ENCODE data around the gene POLR3A.
A peak's percentile ranks its signal among the peaks of the same experiment; 100 is the strongest.

Gene POLR3A

DNA sequence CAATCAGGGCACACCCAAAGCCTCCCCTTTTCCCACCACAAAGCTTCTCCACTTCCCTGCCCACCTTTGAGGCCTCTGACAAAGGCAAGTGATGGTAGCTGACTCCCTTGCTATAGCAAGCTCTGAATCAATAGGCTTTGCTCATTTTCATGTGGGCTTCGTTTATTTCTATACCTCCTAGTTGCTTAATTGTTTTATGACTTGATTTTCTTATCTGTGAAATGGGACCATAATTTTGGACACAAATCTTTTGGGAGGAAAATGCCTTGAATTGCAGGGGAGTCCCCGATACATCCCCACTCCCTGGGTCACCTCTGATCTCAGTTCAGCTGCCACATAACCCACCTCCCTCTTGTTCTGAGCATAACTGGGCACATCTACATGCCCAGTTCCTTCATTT, 89.1 kb downstream of the POLR3A start:
- no peak overlapping the region for H3K4me3 ChIP-seq (ENCODE audit: low read depth, low read length)
- no peak for DNase-seq (ENCODE audit: low read depth)
- in situ Hi-C loops (cut with HindIII; ENCODE audit: low sequenced_read_pairs): loop anchor here (5.0 kb wide), 2 partner anchors 77 to 78 kb away; no protein-coding TSS in a partner anchor
- TF ChIP-seq, protein P1, sequence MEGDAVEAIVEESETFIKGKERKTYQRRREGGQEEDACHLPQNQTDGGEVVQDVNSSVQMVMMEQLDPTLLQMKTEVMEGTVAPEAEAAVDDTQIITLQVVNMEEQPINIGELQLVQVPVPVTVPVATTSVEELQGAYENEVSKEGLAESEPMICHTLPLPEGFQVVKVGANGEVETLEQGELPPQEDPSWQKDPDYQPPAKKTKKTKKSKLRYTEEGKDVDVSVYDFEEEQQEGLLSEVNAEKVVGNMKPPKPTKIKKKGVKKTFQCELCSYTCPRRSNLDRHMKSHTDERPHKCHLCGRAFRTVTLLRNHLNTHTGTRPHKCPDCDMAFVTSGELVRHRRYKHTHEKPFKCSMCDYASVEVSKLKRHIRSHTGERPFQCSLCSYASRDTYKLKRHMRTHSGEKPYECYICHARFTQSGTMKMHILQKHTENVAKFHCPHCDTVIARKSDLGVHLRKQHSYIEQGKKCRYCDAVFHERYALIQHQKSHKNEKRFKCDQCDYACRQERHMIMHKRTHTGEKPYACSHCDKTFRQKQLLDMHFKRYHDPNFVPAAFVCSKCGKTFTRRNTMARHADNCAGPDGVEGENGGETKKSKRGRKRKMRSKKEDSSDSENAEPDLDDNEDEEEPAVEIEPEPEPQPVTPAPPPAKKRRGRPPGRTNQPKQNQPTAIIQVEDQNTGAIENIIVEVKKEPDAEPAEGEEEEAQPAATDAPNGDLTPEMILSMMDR (IDR thresholded peaks at IDR 0.05; ENCODE audit: low read depth, low read length, missing control alignments): no peak

GRCh38 chr10:77939561-77940001, 89.7 kb downstream of the POLR3A start:
- no peak overlapping the region for H3K4me3 ChIP-seq (ENCODE audit: low read depth, low read length)
- DNase-seq (ENCODE audit: low read depth): peak; percentile 90
- in situ Hi-C loops (cut with HindIII; ENCODE audit: low sequenced_read_pairs): loop anchor here (5.0 kb wide), 2 partner anchors 77 to 78 kb away; no protein-coding TSS in a partner anchor

DNA sequence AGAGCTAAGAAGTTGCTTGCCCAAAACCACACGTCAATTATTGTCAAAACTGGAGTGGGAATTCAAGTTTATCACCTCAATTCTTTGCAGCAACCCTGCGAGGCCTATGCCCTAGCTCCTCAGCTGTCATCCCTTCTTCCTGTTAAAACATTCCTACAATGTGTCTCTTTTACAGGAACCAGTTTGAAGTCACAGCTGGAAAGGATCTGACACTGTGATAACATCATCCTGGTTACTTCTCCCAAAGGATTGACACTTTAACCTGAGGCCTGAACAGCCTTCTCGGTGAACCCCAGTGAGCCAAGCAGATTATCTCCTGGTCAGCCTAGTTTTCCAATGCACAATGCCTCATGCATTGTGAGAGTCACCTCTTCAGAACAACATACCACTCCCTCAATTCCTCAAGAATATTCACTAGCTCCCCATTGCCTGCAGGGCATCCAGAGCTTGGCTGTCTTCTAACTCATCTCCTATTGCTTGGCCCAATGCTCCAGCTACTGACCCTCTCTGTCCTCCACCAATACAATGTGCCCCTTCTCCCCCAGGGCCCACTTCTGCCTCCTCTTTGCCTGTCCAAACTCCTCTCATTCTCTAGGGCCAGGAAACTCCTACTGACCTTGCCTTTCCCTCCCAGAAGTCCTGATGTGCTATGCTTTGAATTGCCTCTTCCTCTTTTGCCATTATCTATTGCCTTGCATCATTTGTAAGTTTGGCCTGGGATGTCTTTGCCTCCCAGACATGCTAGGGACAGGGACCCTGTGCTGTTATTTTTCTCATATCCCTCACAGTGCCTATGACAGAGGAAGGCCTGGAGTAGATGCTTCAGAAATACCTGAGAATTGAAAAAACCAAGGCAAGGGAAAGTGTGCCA, 92.4 kb downstream of the POLR3A start:
- DNase-seq (ENCODE audit: low read depth): no peak
- H3K4me3 ChIP-seq (ENCODE audit: low read depth, low read length): no peak overlapping the region
- TF ChIP-seq, protein P1 (IDR thresholded peaks at IDR 0.05; ENCODE audit: low read depth, low read length, missing control alignments): no peak
- in situ Hi-C loops (cut with HindIII; ENCODE audit: low sequenced_read_pairs): no loop called here

More at GRCh38 chr10:77939561-77940001, 89.7 kb downstream of the POLR3A start:
- TF ChIP-seq, protein P1 (IDR thresholded peaks at IDR 0.05; ENCODE audit: low read depth, low read length, missing control alignments): no peak

GRCh38 chr10:77932016-77932715, 97.1 kb downstream of the POLR3A start:
- in situ Hi-C loops (cut with HindIII; ENCODE audit: low sequenced_read_pairs): no loop called here
- no peak overlapping the region for H3K4me3 ChIP-seq (ENCODE audit: low read depth, low read length)
- DNase-seq (ENCODE audit: low read depth): no peak
- TF ChIP-seq, protein P1 (IDR thresholded peaks at IDR 0.05; ENCODE audit: low read depth, low read length, missing control alignments): no peak

- TF ChIP-seq, protein P1 (IDR thresholded peaks at IDR 0.05; ENCODE audit: low read depth, low read length, missing control alignments): no peak
- no peak for DNase-seq (ENCODE audit: low read depth)
- in situ Hi-C loops (cut with HindIII; ENCODE audit: low sequenced_read_pairs): loop anchor here (5.0 kb wide), 1 partner anchor 40 kb away; no protein-coding TSS in a partner anchor
- H3K4me3 ChIP-seq (ENCODE audit: low read depth, low read length): peak overlapping the region; percentile 72
Observed at GRCh38 chr10:77927402-77928246, 101.7 kb downstream of the POLR3A start.

Measured in astrocyte of the cerebellum (primary cell).